ENCODE measurements around the gene ADAM30.
"Not testable (repeated sequence)": the region's sequence is repeated elsewhere in the genome, so short reads cannot be mapped to it uniquely, and the experiment has no call there.

Gene ADAM30

GRCh38 chr1:119873135-119874015 lies 22.9 kb downstream of the ADAM30 start:
- no peak for DNase-seq

GRCh38 chr1:119871881-119872280 lies 24.4 kb downstream of the ADAM30 start:
- no peak for DNase-seq

GRCh38 chr1:119870917-119871596 lies 25.3 kb downstream of the ADAM30 start:
- DNase-seq = peak; percentile 60

- DNase-seq = no peak
These were observed 26.3 kb downstream of the ADAM30 start for GRCh38 chr1:119869995-119870394.

GRCh38 chr1:119868176-119868575 lies 28.1 kb downstream of the ADAM30 start:
- DNase-seq = no peak

- no peak for DNase-seq
These were observed 29.9 kb downstream of the ADAM30 start for GRCh38 chr1:119866451-119866850.

- no peak for DNase-seq
These were observed 30.7 kb downstream of the ADAM30 start for GRCh38 chr1:119865627-119866026.

GRCh38 chr1:119862276-119862675 lies 34.0 kb downstream of the ADAM30 start:
- no peak for DNase-seq

- no peak for DNase-seq
These were observed 34.8 kb downstream of the ADAM30 start for GRCh38 chr1:119861547-119861946.

- DNase-seq = no peak
These were observed 36.7 kb downstream of the ADAM30 start for GRCh38 chr1:119859647-119860046.

- DNase-seq = not testable (repeated sequence)
These were observed 37.6 kb downstream of the ADAM30 start for GRCh38 chr1:119858556-119859214.

GRCh38 chr1:119858126-119858525 lies 38.2 kb downstream of the ADAM30 start:
- DNase-seq = no peak

GRCh38 chr1:119853155-119853554 lies 43.2 kb downstream of the ADAM30 start:
- no peak for DNase-seq

- DNase-seq = not testable (repeated sequence)
These were observed 52.1 kb downstream of the ADAM30 start for GRCh38 chr1:119844206-119844605.
